Posterior vena cava (tissue), 2 donors: Measurements from ENCODE around the gene AKAP17A. TPM values are rescaled to one million over a fixed set of nuclear protein-coding genes. Genes with fewer than 3 reads are reported as not detected.
"Not testable (repeated sequence)": the region's sequence is repeated elsewhere in the genome, so short reads cannot be mapped to it uniquely, and the experiment has no call there.

ENCODE experiments used
- DNase-seq: peaks from one replicate; pipeline ENCODE4 v3.0.0-alpha.2; 2020; ENCODE audit warnings: low spot score
- intact Hi-C, 2 donors: fragments of 100-400 bp; cut with DNase I; formaldehyde crosslinking; loops; one replicate each; pipeline versions ENCODE4 v1.14.1 to v1.14.2; 2022 to 2023
- long read RNA-seq, 2 donors: library from polyadenylated mRNA; unstranded; transcript quantifications; one replicate each; pipeline ENCODE4 v2.0.0, GENCODE V29; 2020 to 2021
- total RNA-seq, 2 donors: library from RNA; stranded (reverse); fragmentation: NEBNext Ultra II Directional; extraction: Animal tissue kit (Norgen Biotek cat#: 25700); gene quantifications; one replicate each; pipeline ENCODE4 v1.2.1, GENCODE V29; 2021
- donor health status: DM: yes; HTN: yes; CAD: no.
- donor health status: DM: yes; HTN: yes; CAD: no.

AKAP17A gene, protein sequence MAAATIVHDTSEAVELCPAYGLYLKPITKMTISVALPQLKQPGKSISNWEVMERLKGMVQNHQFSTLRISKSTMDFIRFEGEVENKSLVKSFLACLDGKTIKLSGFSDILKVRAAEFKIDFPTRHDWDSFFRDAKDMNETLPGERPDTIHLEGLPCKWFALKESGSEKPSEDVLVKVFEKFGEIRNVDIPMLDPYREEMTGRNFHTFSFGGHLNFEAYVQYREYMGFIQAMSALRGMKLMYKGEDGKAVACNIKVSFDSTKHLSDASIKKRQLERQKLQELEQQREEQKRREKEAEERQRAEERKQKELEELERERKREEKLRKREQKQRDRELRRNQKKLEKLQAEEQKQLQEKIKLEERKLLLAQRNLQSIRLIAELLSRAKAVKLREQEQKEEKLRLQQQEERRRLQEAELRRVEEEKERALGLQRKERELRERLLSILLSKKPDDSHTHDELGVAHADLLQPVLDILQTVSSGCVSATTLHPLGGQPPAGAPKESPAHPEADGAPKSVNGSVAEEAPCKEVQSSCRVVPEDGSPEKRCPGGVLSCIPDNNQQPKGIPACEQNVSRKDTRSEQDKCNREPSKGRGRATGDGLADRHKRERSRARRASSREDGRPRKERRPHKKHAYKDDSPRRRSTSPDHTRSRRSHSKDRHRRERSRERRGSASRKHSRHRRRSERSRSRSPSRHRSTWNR
- total RNA-seq: 10 to 100 TPM; 20.8 to 23.0 TPM
- long read RNA-seq, donor 1, transcript AKAP17A-203 (6 exons, 3,232 nt): minor isoform, 9 of 37 reads
- long read RNA-seq, donor 1, transcript AKAP17A-202 (4 exons, 2,187 nt): minor isoform, 6 of 37 reads
- long read RNA-seq, donor 1, transcript AKAP17A-201 (5 exons, 3,204 nt): major isoform, 17 of 37 reads
- long read RNA-seq, donor 1, partial matches to known transcripts: 1 of 37 reads
- long read RNA-seq, donor 1, other reads (novel, unspliced or antisense): 4 of 37 reads
- long read RNA-seq, donor 2, partial matches to known transcripts: 2 of 5 reads
- long read RNA-seq, donor 2, other reads (novel, unspliced or antisense): 2 of 5 reads

DNA sequence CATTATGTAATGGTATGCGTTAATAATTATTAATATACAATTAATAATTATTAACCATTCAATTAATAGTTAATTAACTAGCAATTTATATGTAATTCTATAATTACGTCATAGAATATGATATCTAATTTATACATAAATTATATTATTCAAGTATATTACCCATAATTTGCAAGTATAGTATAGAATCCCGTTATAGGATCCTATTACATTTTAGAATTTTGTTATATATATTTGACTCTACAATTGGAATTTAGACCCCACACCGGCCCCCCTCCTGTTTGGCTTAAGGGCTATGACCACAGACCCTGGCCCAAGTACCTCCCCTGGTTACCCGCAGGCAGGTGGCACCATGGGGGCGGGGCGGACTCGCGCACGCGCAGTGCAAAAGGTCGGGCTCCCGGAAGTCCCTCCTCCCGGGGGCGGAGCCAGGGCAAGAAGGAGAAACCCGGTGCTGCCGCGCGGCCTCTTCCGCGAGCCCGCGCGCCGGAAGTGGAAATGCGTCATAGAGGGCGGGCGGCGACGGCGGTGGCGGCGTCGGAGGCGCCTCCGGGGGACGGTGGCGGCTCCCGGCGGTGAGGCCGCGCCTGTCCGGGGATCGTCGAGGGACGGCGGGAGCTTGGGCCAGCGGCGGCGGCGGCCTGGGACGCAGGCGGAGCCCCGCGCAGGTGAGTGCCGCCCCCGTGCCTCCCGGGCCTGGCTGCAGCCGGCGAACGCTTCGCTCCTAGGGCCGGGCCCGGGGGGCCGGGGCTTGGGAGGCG lies at the start of gene AKAP17A:
Gene AKAP17A (plus strand): TSS at position 503 of the 761 bp plus-strand sequence. CDS start 1,859 bp downstream, outside the sequence.
- intact Hi-C loops: loop anchor here in 1 of 2 donors (5.0 to 10.0 kb wide), 2 partner anchors 136 to 906 kb away; partner anchors contain the start of gene ASMTL

DNA sequence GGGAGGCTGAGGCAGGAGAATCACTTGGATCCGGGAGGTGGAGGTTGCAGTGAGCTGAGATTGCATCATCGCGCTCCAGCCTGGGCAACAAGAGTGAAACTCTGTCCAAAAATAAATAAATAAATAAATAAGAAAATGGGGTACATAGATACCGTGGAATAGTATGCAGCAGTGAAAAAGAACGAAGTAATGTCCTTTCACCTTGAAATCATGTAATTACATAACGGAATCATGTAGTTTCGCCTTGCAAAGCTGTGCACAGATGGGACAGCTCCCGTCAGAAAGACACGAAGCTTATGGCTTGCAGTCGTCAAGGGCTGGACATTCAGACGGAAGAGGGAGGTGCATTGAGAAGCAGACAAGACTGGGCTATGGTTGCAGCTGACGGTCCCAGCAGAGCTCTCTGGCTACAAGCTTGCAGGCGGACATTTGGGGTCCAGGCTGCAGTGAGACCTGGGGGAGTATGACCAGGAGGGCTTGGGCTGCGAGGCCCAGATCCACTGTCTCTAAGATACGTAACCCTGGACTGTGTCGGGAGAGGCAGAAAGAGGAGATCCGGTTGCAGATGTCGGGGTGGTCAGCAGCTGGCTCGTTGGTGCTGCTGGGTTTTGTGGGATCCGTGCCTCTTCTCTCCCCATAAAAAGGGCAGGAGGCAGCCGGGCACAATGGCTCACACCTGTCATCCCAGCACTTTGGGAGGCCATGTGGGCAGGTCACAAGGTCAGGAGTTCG lies 48.2 kb upstream of the AKAP17A start:
- peak; percentile 58 for DNase-seq
- intact Hi-C loops: no loop called here

More for the DNA sequence above, at the start of gene AKAP17A:
- DNase-seq: peak; percentile 98

DNA sequence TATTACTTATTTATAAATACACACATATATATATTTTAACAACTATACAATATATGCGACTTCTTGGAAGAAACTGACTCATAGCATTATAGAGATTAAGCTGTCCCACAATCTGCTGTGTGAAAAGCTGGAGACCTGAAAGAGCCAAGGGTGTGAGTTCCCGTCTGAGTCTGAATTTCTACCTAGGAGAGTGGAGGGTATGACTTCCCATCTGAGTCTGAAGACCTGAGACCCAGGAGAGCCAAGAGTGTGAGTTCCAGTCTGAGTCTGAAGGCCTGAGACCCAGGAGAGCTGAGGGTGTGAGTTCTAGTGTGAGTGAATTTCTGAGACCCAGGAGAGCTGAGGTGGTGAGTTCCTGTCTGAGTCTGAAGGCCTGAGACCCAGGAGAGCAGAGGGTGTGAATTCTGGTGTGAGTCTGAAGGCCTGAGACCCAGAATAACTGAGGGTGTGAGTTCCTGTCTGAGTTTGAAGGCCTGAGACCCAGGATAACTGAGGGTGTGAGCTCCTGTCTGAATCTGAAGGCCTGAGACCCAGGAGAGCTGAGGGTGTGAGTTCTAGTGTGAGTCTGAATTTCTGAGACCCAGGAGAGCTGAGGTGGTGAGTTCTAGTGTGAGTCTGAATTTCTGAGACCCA lies 45.5 kb upstream of the AKAP17A start:
- DNase-seq: no peak
- intact Hi-C loops: loop anchor here in 1 of 2 donors (5.0 kb wide), 1 partner anchor 856 kb away; no protein-coding TSS in a partner anchor

DNA sequence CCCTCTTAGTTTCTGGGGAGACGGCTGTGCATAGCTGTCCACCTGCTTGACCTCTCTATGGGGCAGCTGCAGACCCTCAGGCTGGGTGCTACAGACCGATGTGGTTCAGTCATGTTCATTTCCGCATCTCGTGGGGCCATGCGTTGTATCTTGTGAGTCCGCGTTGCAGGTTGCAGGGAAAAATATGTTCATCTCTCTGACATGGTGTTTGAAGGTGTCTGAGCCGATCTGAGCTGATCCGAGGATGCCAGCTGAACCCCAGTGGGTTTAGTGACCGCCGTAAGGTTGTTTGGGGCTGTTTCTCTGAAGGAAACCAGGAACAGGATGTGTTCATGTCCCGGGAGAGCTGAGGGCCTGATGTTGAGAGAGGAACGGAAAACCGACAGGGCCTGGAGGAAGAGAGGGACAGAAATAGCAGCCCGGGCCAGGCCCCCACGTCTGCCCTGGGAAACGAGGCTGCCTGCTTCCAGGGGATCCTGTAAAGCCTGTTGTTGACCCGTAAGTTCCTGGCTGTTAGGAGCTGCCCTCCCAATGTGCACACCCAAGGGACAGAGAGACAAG lies 44.6 kb upstream of the AKAP17A start:
- intact Hi-C loops: loop anchor here in 1 of 2 donors (5.0 kb wide), 1 partner anchor 856 kb away; no protein-coding TSS in a partner anchor
- peak; percentile 59 for DNase-seq

DNA sequence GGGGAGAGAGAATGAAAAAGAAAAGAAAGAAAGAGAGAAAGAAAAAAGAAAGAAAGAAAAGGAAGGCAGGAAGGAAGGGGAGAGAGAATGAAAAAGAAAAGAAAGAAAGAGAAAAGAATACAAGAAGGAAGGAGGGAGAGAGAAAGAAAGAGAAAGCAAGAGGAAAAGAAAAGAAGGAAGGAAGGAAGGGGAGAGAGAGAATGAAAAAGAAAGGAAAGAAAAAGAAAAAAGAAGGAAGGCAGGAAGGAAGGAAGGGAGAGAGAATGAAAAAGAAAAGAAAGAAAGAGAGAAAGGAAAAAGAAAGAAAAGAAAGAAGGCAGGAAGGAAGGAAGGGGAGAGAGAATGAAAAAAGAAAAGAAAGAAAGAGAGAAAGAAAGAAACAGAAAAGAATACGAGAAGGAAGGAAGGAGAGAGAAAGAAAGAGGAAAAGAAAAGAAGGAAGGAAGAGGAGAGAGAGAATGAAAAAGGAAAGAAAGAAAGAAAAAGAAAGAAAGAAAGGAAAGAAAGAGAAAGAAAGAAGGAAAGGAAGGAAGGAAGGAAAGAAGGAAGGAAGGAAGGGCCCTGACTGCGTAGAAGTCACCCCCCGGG lies 39.4 kb upstream of the AKAP17A start:
- DNase-seq: no peak
- intact Hi-C loops: no loop called here

DNA sequence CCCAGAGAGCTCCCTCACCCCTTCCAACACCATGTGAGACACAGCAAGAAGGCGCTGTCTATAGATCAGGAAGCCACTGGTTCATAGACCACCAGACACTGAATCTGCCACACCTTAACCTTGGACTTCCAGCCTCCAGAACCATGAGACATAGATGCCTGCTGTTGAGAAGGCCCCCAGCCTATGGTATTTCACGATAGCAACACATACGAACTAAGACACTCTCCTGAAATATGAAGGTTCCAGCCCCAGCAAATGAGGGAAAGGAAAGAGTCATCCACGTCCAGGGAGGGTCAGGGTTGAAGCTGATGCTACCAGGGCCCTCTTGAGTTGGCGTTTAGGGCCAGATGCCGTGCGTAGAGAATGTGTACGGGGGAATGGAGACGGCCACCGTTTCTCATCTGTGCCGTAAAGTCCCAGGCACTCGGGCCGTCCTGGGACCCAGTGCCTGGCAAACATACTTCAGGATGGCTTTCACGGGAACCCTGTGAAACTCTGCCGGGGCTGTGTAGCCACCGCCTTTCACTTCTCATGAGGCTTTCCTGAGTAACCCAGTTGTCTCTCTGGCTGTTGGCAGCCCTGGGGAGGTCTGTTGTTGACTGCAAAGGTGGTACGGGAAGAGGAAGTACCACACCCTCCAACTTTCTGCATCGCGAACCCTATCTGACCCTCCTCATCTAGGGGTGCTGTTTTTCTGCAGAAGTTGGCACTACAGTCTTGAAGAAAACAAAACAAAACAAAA lies 36.8 kb upstream of the AKAP17A start:
- no peak for DNase-seq
- intact Hi-C loops: no loop called here

DNA sequence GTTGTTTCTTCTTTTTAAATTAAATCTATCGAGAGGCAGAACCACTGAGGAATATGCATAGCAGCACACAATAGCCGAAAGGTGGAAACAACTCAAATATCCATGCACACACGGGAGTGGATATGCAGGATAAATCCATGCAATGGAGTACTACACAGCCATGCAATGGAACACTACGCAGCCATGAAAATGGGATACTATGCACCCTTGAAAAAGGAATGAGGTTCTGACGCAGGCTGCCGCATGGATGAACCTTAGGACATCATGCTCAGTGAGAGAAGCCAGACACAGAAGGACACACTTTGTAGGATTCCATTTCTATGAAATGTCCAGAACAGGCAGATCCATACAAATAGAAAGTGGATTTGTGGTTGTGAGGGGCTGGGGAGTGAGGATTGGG lies 36.0 kb upstream of the AKAP17A start:
- intact Hi-C loops: no loop called here
- DNase-seq: no peak

DNA sequence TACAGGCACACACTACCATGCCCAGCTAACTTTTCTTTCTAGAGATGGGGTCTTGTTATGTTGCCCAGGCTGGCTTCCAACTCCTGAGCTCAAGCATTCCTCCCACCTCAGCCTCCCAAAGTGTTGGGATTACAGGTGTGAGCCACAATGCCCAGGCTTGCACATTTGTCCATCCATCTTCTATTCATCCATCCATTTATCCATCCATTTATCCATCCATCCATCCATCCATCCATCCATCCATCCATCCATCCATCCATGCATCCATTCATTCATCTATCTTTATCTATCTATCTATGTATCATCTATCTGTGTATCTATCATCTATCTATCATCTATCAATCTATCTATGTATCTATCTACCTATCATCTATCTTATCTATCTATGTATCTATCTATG lies 34.0 kb upstream of the AKAP17A start:
- intact Hi-C loops: not testable (repeated sequence)

DNA sequence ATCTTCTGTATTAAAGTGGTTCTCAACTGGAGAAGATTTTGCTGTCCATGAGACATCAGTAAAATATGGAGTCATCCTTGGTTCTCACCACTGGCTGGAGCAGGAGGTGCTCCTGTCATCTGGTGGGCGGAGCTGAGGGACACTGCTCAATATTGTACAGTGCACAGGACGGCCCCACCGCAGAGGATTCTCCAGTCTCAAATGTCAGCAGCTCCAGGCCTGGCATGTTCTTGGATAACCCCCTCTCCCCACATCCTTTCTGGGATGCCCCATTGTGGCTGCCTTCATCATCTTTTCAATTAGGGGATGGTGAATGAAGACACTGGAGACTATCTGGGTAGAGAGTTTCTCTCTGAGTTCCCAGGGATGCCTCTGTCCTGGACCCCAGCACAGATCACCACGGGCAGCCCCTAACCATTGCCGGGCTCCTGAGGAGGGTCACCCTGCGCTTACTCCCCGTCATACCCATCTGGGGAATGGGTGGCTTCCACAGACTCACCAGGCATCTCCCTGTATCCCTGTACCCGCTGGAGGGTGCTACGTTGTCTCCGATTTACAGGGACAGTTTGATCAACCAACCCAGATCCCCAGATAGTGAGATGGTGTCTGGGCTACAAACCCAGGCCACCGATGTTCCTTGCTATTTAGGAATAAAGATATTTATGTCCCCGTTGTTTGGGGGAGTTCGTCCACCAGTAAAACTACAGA lies 32.5 kb upstream of the AKAP17A start:
- DNase-seq: no peak
- intact Hi-C loops: no loop called here

More for the DNA sequence above, 34.0 kb upstream of the AKAP17A start:
- DNase-seq: not testable (repeated sequence)

DNA sequence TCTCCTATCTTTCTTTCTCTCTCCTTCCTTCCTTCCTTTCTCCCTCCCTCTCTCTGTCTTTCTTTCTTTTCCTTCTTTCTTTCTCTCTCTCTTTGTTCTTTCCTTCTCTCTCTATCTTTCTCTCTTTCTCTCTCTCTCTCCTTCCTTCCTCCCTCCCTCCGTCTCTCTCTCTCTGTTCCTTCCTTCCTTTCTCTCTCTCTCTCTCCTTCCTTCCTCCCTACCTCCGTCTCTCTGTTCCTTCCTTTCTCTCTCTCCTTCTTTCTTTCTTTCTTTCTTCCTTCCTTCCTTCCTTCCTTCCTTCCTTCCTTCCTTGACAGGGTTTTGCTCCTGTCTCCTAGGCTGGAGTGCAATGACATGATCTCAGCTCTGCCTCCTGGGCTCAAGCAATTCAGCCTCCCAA lies 30.2 kb upstream of the AKAP17A start:
- intact Hi-C loops: no loop called here
- no peak for DNase-seq

DNA sequence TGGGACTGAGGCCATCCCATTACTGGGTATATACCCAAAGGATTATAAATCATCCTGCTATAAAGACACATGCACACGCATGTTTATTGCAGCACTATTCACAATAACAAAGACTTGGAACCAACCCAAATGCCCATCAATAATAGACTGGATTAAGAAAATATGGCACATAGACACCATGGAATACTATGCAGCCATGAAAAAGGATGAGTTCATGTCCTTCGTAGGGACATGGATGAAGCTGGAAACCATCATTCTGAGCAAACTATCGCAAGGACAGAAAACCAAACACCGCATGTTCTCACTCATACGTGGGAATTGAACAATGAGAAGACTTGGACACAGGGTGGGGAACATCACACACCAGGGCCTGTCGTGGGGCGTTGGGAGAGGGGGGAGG lies 27.3 kb upstream of the AKAP17A start:
- intact Hi-C loops, DNase-seq: not testable (repeated sequence)

DNA sequence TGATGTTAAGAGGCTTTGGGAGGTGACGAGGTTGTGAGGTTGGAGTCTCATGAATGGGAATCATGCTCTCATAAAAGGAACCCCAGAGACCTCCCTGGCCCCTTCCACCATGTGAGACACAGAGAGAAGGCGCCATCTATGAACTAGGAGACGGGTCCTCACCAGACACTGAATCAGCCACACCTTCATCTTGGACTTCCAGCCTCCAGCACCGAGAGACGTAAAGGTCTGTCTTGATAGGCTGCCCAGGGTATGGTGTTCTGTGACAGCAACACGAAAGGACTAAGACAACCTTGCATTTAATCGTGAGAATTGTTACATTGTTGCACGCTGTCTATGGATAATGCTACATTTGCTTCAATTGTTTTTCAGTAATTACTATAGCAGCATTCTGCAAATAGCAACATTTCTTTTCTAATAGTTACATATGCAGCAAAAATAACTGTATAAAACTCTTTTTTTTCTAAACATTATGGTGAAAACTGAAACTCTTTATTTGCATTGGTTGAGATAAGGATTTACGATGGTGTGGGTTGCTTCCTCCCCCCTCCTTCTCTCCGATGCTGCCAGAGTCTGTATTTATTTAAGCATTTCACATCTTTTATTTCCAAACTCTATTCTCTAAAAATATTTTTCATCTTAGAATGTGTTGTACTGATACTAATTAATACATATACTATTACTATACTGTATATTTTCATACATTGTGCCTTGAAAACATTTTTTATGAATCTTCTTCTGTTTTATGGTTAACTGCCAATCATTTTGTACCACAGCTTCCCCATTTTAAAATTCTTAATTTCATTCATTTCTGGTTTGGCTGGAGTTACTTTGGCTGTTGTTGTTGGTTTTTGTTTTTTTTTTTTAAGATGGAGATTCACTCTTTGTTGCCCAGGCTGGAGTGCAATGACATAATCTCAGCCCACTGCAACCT lies 26.4 kb upstream of the AKAP17A start:
- DNase-seq: no peak
- intact Hi-C loops: no loop called here

DNA sequence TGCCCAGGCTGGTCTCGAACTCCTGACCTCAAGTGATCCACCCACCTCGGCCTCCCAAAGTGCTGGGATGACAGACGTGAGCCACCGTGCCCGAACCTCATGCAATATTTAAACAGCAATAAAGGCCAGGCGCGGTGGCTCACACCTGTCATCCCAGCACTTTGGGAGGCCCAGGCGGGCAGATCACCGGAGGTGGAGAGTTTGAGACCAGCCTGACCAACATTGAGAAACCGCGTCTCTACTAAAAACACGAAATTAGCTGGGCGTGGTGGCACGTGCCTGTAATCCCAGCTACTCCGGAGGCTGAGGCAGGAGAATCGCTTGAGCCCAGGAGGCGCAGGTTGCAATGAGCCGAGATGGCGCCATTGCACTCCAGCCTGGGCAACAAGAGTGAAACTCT lies 17.2 kb upstream of the AKAP17A start:
- intact Hi-C loops: not testable (repeated sequence)
- DNase-seq: peak; percentile 47

DNA sequence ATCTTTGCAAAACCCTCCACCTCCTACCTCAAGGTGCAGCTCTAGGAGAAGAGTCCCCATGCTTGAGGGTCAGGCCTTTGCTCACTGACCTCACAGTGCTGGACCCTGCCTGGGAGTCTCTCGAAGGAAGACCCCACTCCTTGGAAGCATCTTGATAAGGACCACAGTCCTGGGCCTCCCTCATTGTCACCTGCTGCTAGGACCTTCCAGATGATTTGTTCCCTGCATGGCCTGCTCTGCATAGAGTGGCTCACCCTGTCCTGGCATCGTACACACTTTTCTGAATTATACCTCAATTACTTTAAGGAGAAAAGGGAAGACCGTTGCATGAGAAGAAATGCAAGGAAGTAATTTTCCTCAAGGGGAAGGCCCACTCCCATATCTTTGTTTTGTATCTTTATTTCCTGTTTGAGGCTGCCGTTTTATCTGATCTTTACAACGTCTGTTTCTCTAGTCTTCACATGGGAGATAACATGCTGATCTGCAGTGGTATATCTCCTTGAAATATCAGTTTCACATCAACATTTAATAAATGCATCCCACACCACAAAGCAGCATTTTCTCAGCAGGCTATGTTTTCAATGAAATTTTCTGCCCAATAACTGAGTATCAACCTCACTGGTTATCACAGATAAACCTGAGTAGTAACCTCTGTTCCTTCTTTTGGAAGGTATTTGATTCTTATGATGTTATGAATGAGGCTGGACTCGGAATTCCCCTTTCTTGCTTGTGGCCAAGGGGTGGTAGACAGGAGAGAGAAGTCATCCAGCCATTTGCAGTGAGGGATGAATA lies 15.0 kb upstream of the AKAP17A start:
- peak; percentile 9 for DNase-seq
- intact Hi-C loops: no loop called here
